HG03354 (cell line): Measurements from ENCODE around the gene KCTD3.

ENCODE experiments used
- ATAC-seq: cut with Tn5 transposase; IDR thresholded peaks from one replicate; pipeline ENCODE4 v1.9.1; 2021; ENCODE audit warnings: mild to moderate bottlenecking; ENCODE audit not compliant: unreplicated experiment, poor library complexity, severe bottlenecking

The KCTD3 gene

GRCh38 chr1:215554865-215555264 is 12.2 kb upstream of the KCTD3 start:
- no peak for ATAC-seq

GRCh38 chr1:215555531-215555930 is 11.6 kb upstream of the KCTD3 start:
- no peak for ATAC-seq

- no peak for ATAC-seq
Observed at GRCh38 chr1:215556996-215557395, 10.1 kb upstream of the KCTD3 start.

GRCh38 chr1:215557504-215557903 is 9.6 kb upstream of the KCTD3 start:
- ATAC-seq: no peak

GRCh38 chr1:215557992-215558626 is 9.0 kb upstream of the KCTD3 start:
- ATAC-seq: no peak

- peak; percentile 69 for ATAC-seq
Observed at GRCh38 chr1:215567491-215568298, 591 bp downstream of the KCTD3 start.

GRCh38 chr1:215568299-215568692 is 1.2 kb downstream of the KCTD3 start:
- peak; percentile 4 for ATAC-seq

GRCh38 chr1:215569986-215570824 is 3.1 kb downstream of the KCTD3 start:
- no peak for ATAC-seq

GRCh38 chr1:215581896-215582295 is 14.8 kb downstream of the KCTD3 start:
- ATAC-seq: no peak

- ATAC-seq: no peak
Observed at GRCh38 chr1:215583185-215583749, 16.2 kb downstream of the KCTD3 start.

- ATAC-seq: peak; percentile 55
Observed at GRCh38 chr1:215584389-215584788, 17.3 kb downstream of the KCTD3 start.

- ATAC-seq: no peak
Observed at GRCh38 chr1:215589650-215590435, 22.7 kb downstream of the KCTD3 start.

GRCh38 chr1:215590779-215591491 is 23.8 kb downstream of the KCTD3 start:
- ATAC-seq: no peak

- no peak for ATAC-seq
Observed at GRCh38 chr1:215594640-215595039, 27.5 kb downstream of the KCTD3 start.

GRCh38 chr1:215595231-215595630 is 28.1 kb downstream of the KCTD3 start:
- no peak for ATAC-seq

GRCh38 chr1:215597961-215598360 is 30.9 kb downstream of the KCTD3 start:
- ATAC-seq: no peak

GRCh38 chr1:215599418-215600074 is 32.4 kb downstream of the KCTD3 start:
- no peak for ATAC-seq

GRCh38 chr1:215600258-215600792 is 33.2 kb downstream of the KCTD3 start:
- no peak for ATAC-seq
